HCT116 (cell line): ENCODE measurements around the gene ATP6V0D1. TPM values are rescaled to one million over a fixed set of nuclear protein-coding genes. Genes with fewer than 3 reads are reported as not detected.

ENCODE experiments used
- ATAC-seq: fragments of 200-7000 bp; cut with Tn5 transposase; 2 replicates; pipeline ENCODE4 v1.9.1; 2020; ENCODE audit warnings: mild to moderate bottlenecking, moderate library complexity
- BruUV-seq: library from RNA; stranded (reverse); fragments of 400-500 nt; replicated peaks from 2 replicates; lab custom pipeline; 2021; lab: Mats Ljungman, UMichigan
- CTCF ChIA-PET: fragments of 300-600 bp; sonication (Branson Sonifier 250); formaldehyde crosslinking; loops from one replicate; lab custom pipeline; 2021; ENCODE audit warnings: antibody characterized with exemption; lab: Charles Lee
- POLR2A ChIA-PET: fragments of 300-600, 350-600 bp; sonication (Branson Sonifier 250); formaldehyde crosslinking; loops from one replicate; lab custom pipeline; 2021; ENCODE audit warnings: antibody characterized with exemption; lab: Charles Lee
- RAD21 ChIA-PET, 2 experiments: fragments of 300-600 bp; sonication (Branson Sonifier 250); formaldehyde crosslinking; loops; one replicate each; lab custom pipeline; 2023; ENCODE audit warnings: low total read pairs in 2 of 2; ENCODE audit not compliant: uncharacterized antibody in 2 of 2, unreplicated experiment in 2 of 2, low non-redundant PET in 1 of 2; lab: Charles Lee
- DNase-seq: peaks from one replicate; pipeline ENCODE4 v3.0.0-alpha.2; 2010; ENCODE audit warnings: low read depth, low spot score
- H2AFZ ChIP-seq: fragments of 200-600 bp; shearing (Covaris generic), sonication (generic); 2 replicates; pipeline ENCODE4 v1.6.1; 2017; ENCODE audit warnings: low read depth, mixed run types, mixed read lengths, antibody characterized with exemption, low read length; ENCODE audit not compliant: poor library complexity, severe bottlenecking
- H3K27ac ChIP-seq: 2 replicates; pipeline ENCODE4 v1.5.1; 2012; ENCODE audit warnings: low read depth, low read length
- H3K27me3 ChIP-seq: fragments of 200-600 bp; sonication (generic); 2 replicates; pipeline ENCODE4 v1.6.1; 2016; ENCODE audit warnings: mixed run types, low read length, mixed read lengths; ENCODE audit not compliant: insufficient read depth
- H3K36me3 ChIP-seq, 2 experiments: fragments of 200-500 bp in 1 of 2; fragments of 200-600 bp in 1 of 2; sonication (Bioruptor generic) in 1 of 2; sonication (generic) in 1 of 2; 2 replicates each; pipeline versions ENCODE4 v1.5.1 to v1.6.1; 2014 to 2016; ENCODE audit warnings: low read length in 2 of 2, inconsistent platforms in 1 of 2, mixed read lengths in 1 of 2, mixed run types in 1 of 2; ENCODE audit not compliant: insufficient read depth in 2 of 2, control insufficient read depth in 1 of 2
- H3K4me1 ChIP-seq, 2 experiments: fragments of 200-600 bp in 1 of 2; sonication (generic) in 1 of 2; 2 replicates each; pipeline versions ENCODE4 v1.5.1 to v1.6.1; 2012 to 2017; ENCODE audit warnings: low read length in 2 of 2, inconsistent platforms in 1 of 2, mild to moderate bottlenecking in 1 of 2, mixed read lengths in 1 of 2, mixed run types in 1 of 2, moderate library complexity in 1 of 2; ENCODE audit not compliant: insufficient read depth in 2 of 2, control insufficient read depth in 1 of 2
- H3K4me2 ChIP-seq: fragments of 200-600 bp; sonication (generic); 2 replicates; pipeline ENCODE4 v1.6.1; 2017; ENCODE audit warnings: mixed run types, low read length, mixed read lengths
- H3K4me3 ChIP-seq, 2 experiments: fragments of 200-600 bp in 1 of 2; sonication (generic) in 1 of 2; replicated peaks in 1 of 2; 2 replicates each; pipeline ENCODE4 v1.5.1; 2011 to 2016; ENCODE audit warnings: low read length in 2 of 2, control low read depth in 1 of 2, low read depth in 1 of 2, mild to moderate bottlenecking in 1 of 2, mixed read lengths in 1 of 2, mixed run types in 1 of 2
- H3K79me2 ChIP-seq: fragments of 200-600 bp; sonication (generic); 2 replicates; pipeline ENCODE4 v1.6.1; 2017; ENCODE audit warnings: mild to moderate bottlenecking, mixed run types, low read length, moderate library complexity, mixed read lengths; ENCODE audit not compliant: insufficient read depth
- H3K9ac ChIP-seq: fragments of 200-600 bp; sonication (generic); 2 replicates; pipeline ENCODE4 v1.6.1; 2016; ENCODE audit warnings: low read length, mixed read lengths
- H3K9me2 ChIP-seq: fragments of 200-600 bp; sonication (generic), shearing (Covaris generic); 2 replicates; pipeline ENCODE4 v1.6.1; 2017; ENCODE audit warnings: mixed run types, mild to moderate bottlenecking, moderate library complexity; ENCODE audit not compliant: insufficient read depth
- H3K9me3 ChIP-seq, 2 experiments: fragments of 200-500 bp in 1 of 2; fragments of 200-600 bp in 1 of 2; sonication (Bioruptor generic) in 1 of 2; sonication (generic) in 1 of 2; 2 replicates each; pipeline ENCODE4 v1.6.1; 2014 to 2017; ENCODE audit warnings: low read length in 2 of 2, mixed read lengths in 2 of 2, inconsistent platforms in 1 of 2, low read depth in 1 of 2, mild to moderate bottlenecking in 1 of 2, mixed run types in 1 of 2, moderate library complexity in 1 of 2; ENCODE audit not compliant: control insufficient read depth in 1 of 2, insufficient read depth in 1 of 2
- H4K20me1 ChIP-seq: fragments of 200-600 bp; sonication (generic), shearing (Covaris generic); 2 replicates; pipeline ENCODE4 v1.6.1; 2017; ENCODE audit warnings: mixed run types, mild to moderate bottlenecking, moderate library complexity; ENCODE audit not compliant: insufficient read depth
- CBX3 ChIP-seq: IDR thresholded peaks from 2 replicates; pipeline ENCODE4 v1.6.1; 2012; ENCODE audit warnings: low read depth
- ELF1 ChIP-seq: IDR thresholded peaks from 2 replicates; pipeline ENCODE4 v1.6.1; 2012; ENCODE audit warnings: low read depth, borderline replicate concordance
- EZH2 ChIP-seq: fragments of 200-600 bp; sonication (generic); IDR thresholded peaks from 2 replicates; pipeline ENCODE4 v1.6.1; 2017; ENCODE audit warnings: antibody characterized with exemption, mixed run types
- FOSL1 ChIP-seq: IDR thresholded peaks from 2 replicates; pipeline ENCODE4 v1.6.1; 2012; ENCODE audit warnings: low read depth
- MAX ChIP-seq: IDR thresholded peaks from 2 replicates; pipeline ENCODE4 v1.6.1; 2012
- POLR2A ChIP-seq: IDR thresholded peaks from 2 replicates; pipeline ENCODE4 v1.7.0; 2011; ENCODE audit warnings: borderline replicate concordance; ENCODE audit not compliant: insufficient read depth, insufficient read length; ENCODE audit errors: extremely low read depth
- POLR2AphosphoS5 ChIP-seq: IDR thresholded peaks from 2 replicates; pipeline ENCODE4 v1.6.1; 2011; ENCODE audit warnings: mild to moderate bottlenecking, low read depth, low read length, moderate library complexity
- SP1 ChIP-seq: IDR thresholded peaks from 2 replicates; pipeline ENCODE4 v1.6.1; 2012; ENCODE audit warnings: low read depth
- SRF ChIP-seq: IDR thresholded peaks from 2 replicates; pipeline ENCODE4 v1.6.1; 2012; ENCODE audit warnings: low read depth
- TCF7L2 ChIP-seq: IDR thresholded peaks from 2 replicates; pipeline ENCODE4 v1.7.0; 2011; ENCODE audit warnings: borderline replicate concordance, inconsistent platforms; ENCODE audit not compliant: insufficient read depth, insufficient read length; ENCODE audit errors: extremely low read depth
- ZFX ChIP-seq: fragments of 450-650 bp; IDR thresholded peaks from 2 replicates; pipeline ENCODE4 v1.6.1; 2017
- intact Hi-C: fragments of 100-400 bp; cut with micrococcal nuclease; formaldehyde crosslinking; loops from 2 replicates; pipeline ENCODE4 v1.10.0; 2022
- total RNA-seq: library from RNA; stranded (reverse); gene quantifications from one replicate; pipeline ENCODE4 v1.2.1, GENCODE V29; 2021; ENCODE audit not compliant: unreplicated experiment
- TF ChIP-seq, protein P1 (sequence below): IDR thresholded peaks from 2 replicates; pipeline ENCODE4 v1.6.1; 2012
- TF ChIP-seq, protein P2 (sequence below): IDR thresholded peaks from 2 replicates; pipeline ENCODE4 v1.6.1; 2012; ENCODE audit warnings: low read depth
- TF ChIP-seq, protein P3 (sequence below): IDR thresholded peaks from 2 replicates; pipeline ENCODE4 v1.6.1; 2011; ENCODE audit warnings: mild to moderate bottlenecking, low read length, moderate library complexity; ENCODE audit not compliant: insufficient replicate concordance; ENCODE audit errors: extremely low read depth

The ATP6V0D1 gene
- total RNA-seq, 1 experiment from 2014 or later: 36.6 TPM

DNA sequence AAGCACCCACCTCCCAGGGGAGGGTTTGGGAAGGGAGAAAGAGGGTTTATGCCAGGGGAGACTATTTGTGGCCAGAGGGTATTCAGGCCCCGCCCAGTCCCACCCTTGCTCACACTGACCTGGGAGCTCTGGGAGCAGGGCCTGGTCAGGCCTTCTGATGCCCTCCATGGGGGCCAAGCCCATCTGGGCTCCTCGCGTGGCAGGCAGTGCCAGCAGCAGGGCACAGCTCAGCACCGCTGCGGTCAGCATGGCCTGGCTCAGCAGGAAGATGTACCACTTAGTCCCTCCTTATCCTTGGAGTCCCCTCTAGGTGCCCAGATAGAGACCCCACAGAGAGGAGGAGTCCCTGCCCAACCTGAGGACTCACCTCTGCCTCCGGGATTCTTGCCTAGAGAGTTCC lies 2.2 kb upstream of the ATP6V0D1 start, which contains the start of gene AGRP:
Gene AGRP, minus strand, starts transcription at position 398 of the 400 bp plus-strand sequence. Its CDS starts 149 bp downstream, at position 249.
- POLR2A ChIA-PET: no interaction called here
- TF ChIP-seq, protein P1, sequence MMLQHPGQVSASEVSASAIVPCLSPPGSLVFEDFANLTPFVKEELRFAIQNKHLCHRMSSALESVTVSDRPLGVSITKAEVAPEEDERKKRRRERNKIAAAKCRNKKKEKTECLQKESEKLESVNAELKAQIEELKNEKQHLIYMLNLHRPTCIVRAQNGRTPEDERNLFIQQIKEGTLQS: no peak
- no peak for TF ChIP-seq TCF7L2
- TF ChIP-seq POLR2AphosphoS5: no peak
- TF ChIP-seq CBX3: no peak
- TF ChIP-seq SP1: no peak
- TF ChIP-seq, protein P2, sequence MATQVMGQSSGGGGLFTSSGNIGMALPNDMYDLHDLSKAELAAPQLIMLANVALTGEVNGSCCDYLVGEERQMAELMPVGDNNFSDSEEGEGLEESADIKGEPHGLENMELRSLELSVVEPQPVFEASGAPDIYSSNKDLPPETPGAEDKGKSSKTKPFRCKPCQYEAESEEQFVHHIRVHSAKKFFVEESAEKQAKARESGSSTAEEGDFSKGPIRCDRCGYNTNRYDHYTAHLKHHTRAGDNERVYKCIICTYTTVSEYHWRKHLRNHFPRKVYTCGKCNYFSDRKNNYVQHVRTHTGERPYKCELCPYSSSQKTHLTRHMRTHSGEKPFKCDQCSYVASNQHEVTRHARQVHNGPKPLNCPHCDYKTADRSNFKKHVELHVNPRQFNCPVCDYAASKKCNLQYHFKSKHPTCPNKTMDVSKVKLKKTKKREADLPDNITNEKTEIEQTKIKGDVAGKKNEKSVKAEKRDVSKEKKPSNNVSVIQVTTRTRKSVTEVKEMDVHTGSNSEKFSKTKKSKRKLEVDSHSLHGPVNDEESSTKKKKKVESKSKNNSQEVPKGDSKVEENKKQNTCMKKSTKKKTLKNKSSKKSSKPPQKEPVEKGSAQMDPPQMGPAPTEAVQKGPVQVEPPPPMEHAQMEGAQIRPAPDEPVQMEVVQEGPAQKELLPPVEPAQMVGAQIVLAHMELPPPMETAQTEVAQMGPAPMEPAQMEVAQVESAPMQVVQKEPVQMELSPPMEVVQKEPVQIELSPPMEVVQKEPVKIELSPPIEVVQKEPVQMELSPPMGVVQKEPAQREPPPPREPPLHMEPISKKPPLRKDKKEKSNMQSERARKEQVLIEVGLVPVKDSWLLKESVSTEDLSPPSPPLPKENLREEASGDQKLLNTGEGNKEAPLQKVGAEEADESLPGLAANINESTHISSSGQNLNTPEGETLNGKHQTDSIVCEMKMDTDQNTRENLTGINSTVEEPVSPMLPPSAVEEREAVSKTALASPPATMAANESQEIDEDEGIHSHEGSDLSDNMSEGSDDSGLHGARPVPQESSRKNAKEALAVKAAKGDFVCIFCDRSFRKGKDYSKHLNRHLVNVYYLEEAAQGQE: no peak
- no peak for TF ChIP-seq POLR2A
- no peak for TF ChIP-seq MAX
- TF ChIP-seq ELF1: no peak
- TF ChIP-seq ZFX: no peak
- TF ChIP-seq, protein P3, sequence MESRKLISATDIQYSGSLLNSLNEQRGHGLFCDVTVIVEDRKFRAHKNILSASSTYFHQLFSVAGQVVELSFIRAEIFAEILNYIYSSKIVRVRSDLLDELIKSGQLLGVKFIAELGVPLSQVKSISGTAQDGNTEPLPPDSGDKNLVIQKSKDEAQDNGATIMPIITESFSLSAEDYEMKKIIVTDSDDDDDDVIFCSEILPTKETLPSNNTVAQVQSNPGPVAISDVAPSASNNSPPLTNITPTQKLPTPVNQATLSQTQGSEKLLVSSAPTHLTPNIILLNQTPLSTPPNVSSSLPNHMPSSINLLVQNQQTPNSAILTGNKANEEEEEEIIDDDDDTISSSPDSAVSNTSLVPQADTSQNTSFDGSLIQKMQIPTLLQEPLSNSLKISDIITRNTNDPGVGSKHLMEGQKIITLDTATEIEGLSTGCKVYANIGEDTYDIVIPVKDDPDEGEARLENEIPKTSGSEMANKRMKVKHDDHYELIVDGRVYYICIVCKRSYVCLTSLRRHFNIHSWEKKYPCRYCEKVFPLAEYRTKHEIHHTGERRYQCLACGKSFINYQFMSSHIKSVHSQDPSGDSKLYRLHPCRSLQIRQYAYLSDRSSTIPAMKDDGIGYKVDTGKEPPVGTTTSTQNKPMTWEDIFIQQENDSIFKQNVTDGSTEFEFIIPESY: no peak
- no peak for TF ChIP-seq FOSL1
- TF ChIP-seq SRF: no peak
- TF ChIP-seq EZH2: no peak
- TF ChIP-seq, all 23 proteins: peak for 0
- H3K27ac ChIP-seq: no peak within 1 kb of the TSS
- peaks cover 12 to 20% of the 10 kb centered on the region in 2 experiments for H3K4me1 ChIP-seq
- RAD21 ChIA-PET: no interaction called here
- H4K20me1 ChIP-seq: no peaks in the 10 kb centered on the region
- H3K79me2 ChIP-seq: peaks cover 20% of the 10 kb centered on the region
- intact Hi-C loops: no loop called here
- no peak within 1 kb of the TSS for H3K4me3 ChIP-seq
- no peak for DNase-seq
- no peaks in the 10 kb centered on the region for H3K27me3 ChIP-seq
- BruUV-seq: no TSS peak
- ATAC-seq: no peak
- no peaks in the 10 kb centered on the region for H3K36me3 ChIP-seq
- H3K9me3 ChIP-seq: no peaks in the 10 kb centered on the region
- H3K9me2 ChIP-seq: no peaks in the 10 kb centered on the region
- H3K9ac ChIP-seq: no peak within 1 kb of the TSS
- no peak within 1 kb of the TSS for H2AFZ ChIP-seq
- CTCF ChIA-PET: no interaction called here
- no peak within 1 kb of the TSS for H3K4me2 ChIP-seq
